ENCODE measurements around the gene PAQR5.
"Not testable (repeated sequence)": the region's sequence is repeated elsewhere in the genome, so short reads cannot be mapped to it uniquely, and the experiment has no call there.

Gene PAQR5

DNA sequence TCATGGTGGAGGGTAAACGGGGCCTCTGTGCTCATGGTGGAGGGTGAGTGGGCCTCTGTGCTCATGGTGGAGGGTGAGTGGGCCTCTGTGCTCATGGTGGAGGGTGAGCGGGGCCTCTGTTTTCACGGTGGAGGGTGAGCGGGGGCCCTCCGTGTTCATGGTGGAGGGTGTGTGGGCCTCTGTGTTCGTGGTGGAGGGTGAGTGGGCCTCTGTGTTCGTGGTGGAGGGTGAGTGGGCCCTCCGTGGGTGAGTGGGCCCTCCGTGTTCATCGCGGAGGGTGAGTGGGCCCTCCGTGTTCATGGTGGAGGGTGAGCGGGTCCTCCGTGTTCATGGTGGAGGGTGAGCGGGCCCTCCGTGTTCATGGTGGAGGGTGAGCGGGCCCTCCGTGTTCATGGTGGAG lies 85.4 kb downstream of the PAQR5 start:
- DNase-seq; POLR2A ChIA-PET; CTCF ChIA-PET; H3K4me3 ChIP-seq (ENCODE audit: control insufficient read depth in 1 of 7, extremely low read depth in 1 of 7, insufficient read depth in 4 of 7, low read depth in 2 of 7, low read length in 6 of 7); H3K36me3 ChIP-seq (ENCODE audit: control insufficient read depth in 4 of 4, insufficient read depth in 4 of 4, low read length in 3 of 4); H3K27ac ChIP-seq (ENCODE audit: insufficient read depth in 1 of 2, low read depth in 1 of 2, low read length in 2 of 2, poor library complexity in 1 of 2, severe bottlenecking in 2 of 2); H3K4me1 ChIP-seq (ENCODE audit: control extremely low read depth in 1 of 4, control insufficient read depth in 4 of 4, insufficient read depth in 4 of 4, low read length in 3 of 4); H3K9me3 ChIP-seq (ENCODE audit: control extremely low read depth in 1 of 5, control insufficient read depth in 4 of 5, insufficient read depth in 2 of 5, low read depth in 1 of 5, low read length in 4 of 5); H3K27me3 ChIP-seq (replicated peaks in 2 of 5; ENCODE audit: control insufficient read depth in 4 of 5, insufficient read depth in 5 of 5, low read length in 4 of 5): not testable (repeated sequence)
- WGBS (ENCODE audit: insufficient coverage), result 93% methylated on average over 3 of the region's 18 CpGs

DNA sequence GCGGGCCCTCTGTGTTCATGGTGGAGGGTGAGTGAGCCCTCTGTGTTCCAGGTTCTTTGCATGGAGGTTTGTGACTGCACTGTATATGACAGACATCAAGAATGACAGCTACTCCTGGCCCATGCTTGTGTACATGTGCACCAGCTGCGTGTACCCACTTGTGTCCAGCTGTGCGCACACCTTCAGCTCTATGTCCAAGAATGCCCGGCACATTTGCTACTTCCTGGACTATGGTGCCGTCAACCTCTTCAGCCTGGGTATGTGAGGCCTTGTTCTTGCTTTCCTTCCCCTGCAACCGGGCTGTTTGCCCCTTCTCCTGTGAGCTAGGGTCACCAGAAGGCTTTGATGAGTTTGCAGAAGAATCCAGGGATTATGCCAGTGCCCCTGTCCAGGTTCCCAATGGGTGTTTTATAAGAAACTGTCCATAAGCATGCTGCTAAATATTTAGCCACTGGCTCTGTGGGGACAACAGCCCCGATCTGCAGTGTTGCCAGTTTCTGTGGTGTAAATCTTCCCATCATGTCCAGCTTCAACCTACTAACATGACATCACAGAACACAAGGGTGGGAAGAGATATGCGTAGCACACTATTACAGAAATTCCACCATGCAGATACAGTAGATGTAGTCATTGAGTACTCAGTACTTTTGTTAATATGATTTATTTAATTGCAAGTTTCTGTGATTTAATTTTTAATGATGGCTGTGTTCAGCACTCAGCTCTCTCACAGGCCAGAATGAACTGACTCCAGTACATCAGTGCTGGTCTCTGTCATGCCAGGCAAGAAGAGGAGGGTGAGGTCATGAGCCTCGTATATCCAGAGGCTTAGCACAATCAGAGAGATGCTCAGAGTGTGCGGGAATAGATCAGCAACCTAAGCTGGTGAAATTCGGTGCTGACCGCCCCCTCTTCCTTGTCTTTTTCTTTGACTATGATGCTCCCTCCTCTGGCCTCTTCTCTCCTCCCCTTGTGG lies 86.2 kb downstream of the PAQR5 start:
- CTCF ChIA-PET, result no interaction called here
- Histone ChIP-seq H3K4me3 (ENCODE audit: control insufficient read depth in 1 of 7, extremely low read depth in 1 of 7, insufficient read depth in 4 of 7, low read depth in 2 of 7, low read length in 6 of 7) (no peak overlapping the region), H3K4me1 (ENCODE audit: control extremely low read depth in 1 of 4, control insufficient read depth in 4 of 4, insufficient read depth in 4 of 4, low read length in 3 of 4) (no peaks in the 10 kb centered on the region), H3K9me3 (ENCODE audit: control extremely low read depth in 1 of 5, control insufficient read depth in 4 of 5, insufficient read depth in 2 of 5, low read depth in 1 of 5, low read length in 4 of 5) (no peaks in the 10 kb centered on the region), H3K36me3 (ENCODE audit: control insufficient read depth in 4 of 4, insufficient read depth in 4 of 4, low read length in 3 of 4) (no peaks in the 10 kb centered on the region), H3K27me3 (replicated peaks in 2 of 5; ENCODE audit: control insufficient read depth in 4 of 5, insufficient read depth in 5 of 5, low read length in 4 of 5) (no peaks in the 10 kb centered on the region), H3K27ac (ENCODE audit: insufficient read depth in 1 of 2, low read depth in 1 of 2, low read length in 2 of 2, poor library complexity in 1 of 2, severe bottlenecking in 2 of 2) (no peak overlapping the region)
- no peak for DNase-seq
- 96% methylated on average over 10 of the region's 12 CpGs for WGBS (ENCODE audit: insufficient coverage)
- POLR2A ChIA-PET, result no interaction called here

DNA sequence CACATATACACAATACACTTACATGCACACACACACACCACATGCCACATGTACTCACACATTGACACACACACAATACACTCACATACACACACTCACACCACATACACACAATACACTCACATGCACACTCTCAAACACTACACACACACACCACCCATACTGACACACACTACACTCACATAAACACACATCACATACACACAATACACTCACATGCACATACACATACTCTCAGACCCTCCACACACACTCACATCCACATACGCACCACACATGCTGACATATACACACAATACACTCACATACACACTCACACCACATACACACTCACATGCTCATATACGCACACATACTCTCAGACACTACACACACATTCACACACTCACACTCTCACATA lies 87.1 kb downstream of the PAQR5 start:
- H3K27me3 ChIP-seq (replicated peaks in 2 of 5; ENCODE audit: control insufficient read depth in 4 of 5, insufficient read depth in 5 of 5, low read length in 4 of 5), result no peaks in the 10 kb centered on the region
- WGBS (ENCODE audit: insufficient coverage), result 94% methylated on average over 2 of the region's 2 CpGs
- no peaks in the 10 kb centered on the region for H3K36me3 ChIP-seq (ENCODE audit: control insufficient read depth in 4 of 4, insufficient read depth in 4 of 4, low read length in 3 of 4)
- ChIA-PET POLR2A (no interaction called here), CTCF (no interaction called here)
- no peak for DNase-seq
- no peaks in the 10 kb centered on the region for H3K4me1 ChIP-seq (ENCODE audit: control extremely low read depth in 1 of 4, control insufficient read depth in 4 of 4, insufficient read depth in 4 of 4, low read length in 3 of 4)
- H3K4me3 ChIP-seq (ENCODE audit: control insufficient read depth in 1 of 7, extremely low read depth in 1 of 7, insufficient read depth in 4 of 7, low read depth in 2 of 7, low read length in 6 of 7), result no peak overlapping the region
- H3K9me3 ChIP-seq (ENCODE audit: control extremely low read depth in 1 of 5, control insufficient read depth in 4 of 5, insufficient read depth in 2 of 5, low read depth in 1 of 5, low read length in 4 of 5), result no peaks in the 10 kb centered on the region
- no peak overlapping the region for H3K27ac ChIP-seq (ENCODE audit: insufficient read depth in 1 of 2, low read depth in 1 of 2, low read length in 2 of 2, poor library complexity in 1 of 2, severe bottlenecking in 2 of 2)

DNA sequence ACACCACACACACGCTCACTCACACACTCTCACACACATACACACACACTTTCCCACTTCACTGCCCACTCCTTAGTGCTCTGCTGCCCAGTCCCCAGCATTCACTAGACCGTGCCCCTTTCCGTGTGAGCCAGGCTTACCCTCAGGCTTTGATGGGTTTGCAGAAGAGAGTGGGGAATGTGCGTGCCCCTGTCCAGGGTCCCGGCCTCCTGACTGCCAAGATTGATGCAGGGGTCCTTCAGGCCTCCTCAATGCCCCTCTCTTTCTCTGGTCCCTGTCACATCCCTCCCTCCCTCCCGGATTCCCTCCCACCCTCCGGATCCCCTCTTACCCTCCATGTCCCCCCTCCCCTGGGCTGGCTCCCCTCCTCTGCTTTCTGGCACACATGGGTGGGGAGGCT lies 87.6 kb downstream of the PAQR5 start:
- 98% methylated on average over 5 of the region's 7 CpGs for WGBS (ENCODE audit: insufficient coverage)
- Histone ChIP-seq H3K36me3 (ENCODE audit: control insufficient read depth in 4 of 4, insufficient read depth in 4 of 4, low read length in 3 of 4) (no peaks in the 10 kb centered on the region), H3K4me1 (ENCODE audit: control extremely low read depth in 1 of 4, control insufficient read depth in 4 of 4, insufficient read depth in 4 of 4, low read length in 3 of 4) (no peaks in the 10 kb centered on the region), H3K27me3 (replicated peaks in 2 of 5; ENCODE audit: control insufficient read depth in 4 of 5, insufficient read depth in 5 of 5, low read length in 4 of 5) (no peaks in the 10 kb centered on the region), H3K9me3 (ENCODE audit: control extremely low read depth in 1 of 5, control insufficient read depth in 4 of 5, insufficient read depth in 2 of 5, low read depth in 1 of 5, low read length in 4 of 5) (no peaks in the 10 kb centered on the region), H3K4me3 (ENCODE audit: control insufficient read depth in 1 of 7, extremely low read depth in 1 of 7, insufficient read depth in 4 of 7, low read depth in 2 of 7, low read length in 6 of 7) (no peak overlapping the region), H3K27ac (ENCODE audit: insufficient read depth in 1 of 2, low read depth in 1 of 2, low read length in 2 of 2, poor library complexity in 1 of 2, severe bottlenecking in 2 of 2) (no peak overlapping the region)
- POLR2A ChIA-PET, result no interaction called here
- CTCF ChIA-PET, result no interaction called here
- DNase-seq, result no peak

DNA sequence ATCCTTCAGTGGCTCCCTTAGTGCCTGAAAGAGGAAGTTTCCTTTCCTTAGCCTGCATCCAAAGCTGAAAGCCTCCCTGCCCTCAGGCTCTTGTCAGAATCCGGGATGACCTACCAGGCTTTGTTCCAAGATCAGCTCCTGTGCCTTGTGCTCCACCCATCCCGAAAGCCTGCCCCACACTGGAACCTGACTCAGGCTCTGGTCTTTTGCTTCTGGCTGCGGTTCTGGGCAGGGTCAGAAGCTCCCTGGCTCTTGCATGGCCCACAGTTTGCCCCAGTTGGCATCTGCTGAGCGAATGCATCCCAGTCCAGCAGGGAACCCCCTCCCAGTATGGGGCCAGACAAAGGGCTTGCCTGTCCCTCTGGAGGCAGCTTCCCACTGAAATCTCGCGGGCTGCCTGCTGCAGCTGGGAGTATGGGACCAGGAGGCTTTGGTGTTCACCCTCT lies 89.6 kb downstream of the PAQR5 start:
- Histone ChIP-seq H3K9me3 (ENCODE audit: control extremely low read depth in 1 of 5, control insufficient read depth in 4 of 5, insufficient read depth in 2 of 5, low read depth in 1 of 5, low read length in 4 of 5) (no peaks in the 10 kb centered on the region), H3K36me3 (ENCODE audit: control insufficient read depth in 4 of 4, insufficient read depth in 4 of 4, low read length in 3 of 4) (no peaks in the 10 kb centered on the region), H3K27me3 (replicated peaks in 2 of 5; ENCODE audit: control insufficient read depth in 4 of 5, insufficient read depth in 5 of 5, low read length in 4 of 5) (no peaks in the 10 kb centered on the region), H3K4me1 (ENCODE audit: control extremely low read depth in 1 of 4, control insufficient read depth in 4 of 4, insufficient read depth in 4 of 4, low read length in 3 of 4) (peaks cover 0 to under 1% (median under 1%) of the 10 kb centered on the region in 4 experiments), H3K27ac (ENCODE audit: insufficient read depth in 1 of 2, low read depth in 1 of 2, low read length in 2 of 2, poor library complexity in 1 of 2, severe bottlenecking in 2 of 2) (no peak overlapping the region), H3K4me3 (ENCODE audit: control insufficient read depth in 1 of 7, extremely low read depth in 1 of 7, insufficient read depth in 4 of 7, low read depth in 2 of 7, low read length in 6 of 7) (no peak overlapping the region)
- ChIA-PET POLR2A (no interaction called here), CTCF (no interaction called here)
- WGBS (ENCODE audit: insufficient coverage), result 98% methylated on average over 6 of the region's 6 CpGs
- DNase-seq, result no peak

DNA sequence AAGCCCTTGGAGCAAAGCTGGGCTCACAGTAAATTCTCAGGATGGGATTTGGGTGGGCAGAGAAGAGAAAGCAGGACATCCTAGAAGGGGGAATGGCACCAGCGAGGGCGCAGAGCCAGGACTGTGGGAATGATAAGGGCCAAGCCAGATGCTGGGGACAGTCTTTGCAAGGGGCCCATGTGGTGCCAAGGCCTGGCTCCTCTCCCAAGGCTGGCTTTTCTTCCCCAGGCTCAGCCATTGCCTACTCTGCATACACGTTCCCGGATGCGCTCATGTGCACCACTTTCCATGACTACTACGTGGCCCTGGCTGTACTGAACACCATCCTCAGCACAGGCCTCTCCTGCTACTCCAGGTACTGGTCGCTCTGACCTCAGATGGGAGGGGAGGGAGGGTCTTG lies 90.7 kb downstream of the PAQR5 start:
- H3K4me1 ChIP-seq (ENCODE audit: control extremely low read depth in 1 of 4, control insufficient read depth in 4 of 4, insufficient read depth in 4 of 4, low read length in 3 of 4), result peaks cover 0 to 12% (median 10%) of the 10 kb centered on the region in 4 experiments
- CTCF ChIA-PET, result interaction anchor here (0.9 to 1.6 kb wide), 2 partner anchors 10 to 86 kb away, joined by 3 to 4 read pairs; no protein-coding TSS in a partner anchor

DNA sequence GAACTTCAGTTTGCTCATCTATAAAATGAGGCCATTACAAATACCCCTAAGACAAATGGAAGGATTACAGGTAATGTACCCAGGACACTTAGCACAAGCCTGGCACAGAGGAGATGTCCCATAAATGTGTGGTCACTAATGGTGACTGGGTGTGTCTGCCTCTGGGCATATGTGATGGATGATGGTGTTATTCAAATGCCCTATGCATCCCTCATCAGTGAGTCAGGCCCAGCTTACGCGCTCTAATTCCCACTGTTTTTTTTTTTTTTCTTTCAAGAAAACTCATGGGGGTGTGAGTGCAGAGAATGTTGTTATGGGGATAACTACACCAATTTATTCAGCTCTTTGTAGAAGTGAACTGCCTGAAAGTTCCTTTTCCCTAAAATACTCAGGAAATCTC lies 91.9 kb downstream of the PAQR5 start:
- Histone ChIP-seq H3K4me1 (ENCODE audit: control extremely low read depth in 1 of 4, control insufficient read depth in 4 of 4, insufficient read depth in 4 of 4, low read length in 3 of 4) (peaks cover 0 to 17% (median 14%) of the 10 kb centered on the region in 4 experiments), H3K27me3 (replicated peaks in 2 of 5; ENCODE audit: control insufficient read depth in 4 of 5, insufficient read depth in 5 of 5, low read length in 4 of 5) (no peaks in the 10 kb centered on the region), H3K36me3 (ENCODE audit: control insufficient read depth in 4 of 4, insufficient read depth in 4 of 4, low read length in 3 of 4) (no peaks in the 10 kb centered on the region), H3K4me3 (ENCODE audit: control insufficient read depth in 1 of 7, extremely low read depth in 1 of 7, insufficient read depth in 4 of 7, low read depth in 2 of 7, low read length in 6 of 7) (no peak overlapping the region), H3K9me3 (ENCODE audit: control extremely low read depth in 1 of 5, control insufficient read depth in 4 of 5, insufficient read depth in 2 of 5, low read depth in 1 of 5, low read length in 4 of 5) (no peaks in the 10 kb centered on the region), H3K27ac (ENCODE audit: insufficient read depth in 1 of 2, low read depth in 1 of 2, low read length in 2 of 2, poor library complexity in 1 of 2, severe bottlenecking in 2 of 2) (no peak overlapping the region)
- POLR2A ChIA-PET, result no interaction called here
- CTCF ChIA-PET, result interaction anchor here (1.0 to 1.6 kb wide), 2 partner anchors 9 to 87 kb away, joined by 3 read pairs; no protein-coding TSS in a partner anchor
- DNase-seq, result no peak
- no CpG with 5 or more reads among the region's 2 CpGs for WGBS (ENCODE audit: insufficient coverage)

More for the DNA sequence above, 90.7 kb downstream of the PAQR5 start:
- DNase-seq, result no peak
- 97% methylated on average over 3 of the region's 7 CpGs for WGBS (ENCODE audit: insufficient coverage)
- no peak overlapping the region for H3K27ac ChIP-seq (ENCODE audit: insufficient read depth in 1 of 2, low read depth in 1 of 2, low read length in 2 of 2, poor library complexity in 1 of 2, severe bottlenecking in 2 of 2)
- no peak overlapping the region for H3K4me3 ChIP-seq (ENCODE audit: control insufficient read depth in 1 of 7, extremely low read depth in 1 of 7, insufficient read depth in 4 of 7, low read depth in 2 of 7, low read length in 6 of 7)
- H3K9me3 ChIP-seq (ENCODE audit: control extremely low read depth in 1 of 5, control insufficient read depth in 4 of 5, insufficient read depth in 2 of 5, low read depth in 1 of 5, low read length in 4 of 5), result no peaks in the 10 kb centered on the region
- no peaks in the 10 kb centered on the region for H3K27me3 ChIP-seq (replicated peaks in 2 of 5; ENCODE audit: control insufficient read depth in 4 of 5, insufficient read depth in 5 of 5, low read length in 4 of 5)
- no peaks in the 10 kb centered on the region for H3K36me3 ChIP-seq (ENCODE audit: control insufficient read depth in 4 of 4, insufficient read depth in 4 of 4, low read length in 3 of 4)
- POLR2A ChIA-PET, result interaction anchor here (0.7 kb wide), 1 partner anchor 1023 kb away, joined by 3 read pairs; no protein-coding TSS in a partner anchor
